Natural killer cell treated with Interleukin-12 subunit alpha and Interleukin-12 subunit beta and Interleukin-15 and Interleukin-18, amount 100 ng/mL, for 72 hours (primary cell): ENCODE measurements around the gene UBXN2A. TPM values are rescaled to one million over a fixed set of nuclear protein-coding genes. Genes with fewer than 3 reads are reported as not detected.
A peak's percentile ranks its signal among the peaks of the same experiment; 100 is the strongest.

ENCODE experiments used
- ATAC-seq, 2 donors: fragments of 150-1000 bp; cut with Tn5 transposase in 1 of 2; sonication (Bioruptor Pico), chemical (Tn5 transposase) in 1 of 2; 2 replicates each; pipeline ENCODE4 v1.10.0; 2021
- DNase-seq: peaks from one replicate; pipeline ENCODE4 v3.0.0; 2022; ENCODE audit warnings: low spot score
- H3K27ac Mint-ChIP-seq, 2 donors: 1 replicate in 1 of 2; 2 replicates in 1 of 2; pipeline ENCODE4 v1.8.0; 2022; ENCODE audit warnings: mixed read lengths in 2 of 2, mild to moderate bottlenecking in 1 of 2, moderate library complexity in 1 of 2
- H3K27me3 Mint-ChIP-seq, 2 donors: 1 replicate in 1 of 2; 2 replicates in 1 of 2; pipeline ENCODE4 v1.8.0; 2022; ENCODE audit warnings: mixed read lengths in 2 of 2
- H3K36me3 Mint-ChIP-seq: one replicate; pipeline ENCODE4 v1.8.0; 2022; ENCODE audit warnings: mixed read lengths
- H3K4me1 Mint-ChIP-seq, 2 donors: 1 replicate in 1 of 2; 2 replicates in 1 of 2; pipeline ENCODE4 v1.8.0; 2022; ENCODE audit warnings: low read depth in 2 of 2, mixed read lengths in 2 of 2, mild to moderate bottlenecking in 1 of 2
- H3K4me3 Mint-ChIP-seq: one replicate; pipeline ENCODE4 v1.8.0; 2022; ENCODE audit warnings: mixed read lengths
- H3K9me3 Mint-ChIP-seq: 2 replicates; pipeline ENCODE4 v1.8.0; 2022; ENCODE audit warnings: mixed read lengths
- total RNA-seq, 2 donors: library from RNA; stranded (reverse); gene quantifications; one replicate each; pipeline ENCODE4 v1.2.3, GENCODE V29; 2022

Gene UBXN2A
- total RNA-seq, 2 donors from 2014 or later = 11.2 to 14.1 TPM

- DNase-seq (peak; percentile 79), ATAC-seq (peak; percentile 58 to 67)
- no peak within 1 kb of the TSS for H3K27ac Mint-ChIP-seq
- no peaks in the 10 kb centered on the region for H3K36me3 Mint-ChIP-seq
- no peak within 1 kb of the TSS for H3K4me3 Mint-ChIP-seq
- H3K27me3 Mint-ChIP-seq = peaks cover 0 to 3% of the 10 kb centered on the region in 2 donors
- no peaks in the 10 kb centered on the region for H3K9me3 Mint-ChIP-seq
- H3K4me1 Mint-ChIP-seq = peaks cover 22 to 28% of the 10 kb centered on the region in 2 donors
These were observed 109.3 kb downstream of the UBXN2A start, which contains the start of gene FKBP1B for GRCh38 chr2:24049485-24050021. FKBP1B (plus strand) TSS chr2:24049741; CDS start chr2:24049850, 109 bp downstream.

DNA sequence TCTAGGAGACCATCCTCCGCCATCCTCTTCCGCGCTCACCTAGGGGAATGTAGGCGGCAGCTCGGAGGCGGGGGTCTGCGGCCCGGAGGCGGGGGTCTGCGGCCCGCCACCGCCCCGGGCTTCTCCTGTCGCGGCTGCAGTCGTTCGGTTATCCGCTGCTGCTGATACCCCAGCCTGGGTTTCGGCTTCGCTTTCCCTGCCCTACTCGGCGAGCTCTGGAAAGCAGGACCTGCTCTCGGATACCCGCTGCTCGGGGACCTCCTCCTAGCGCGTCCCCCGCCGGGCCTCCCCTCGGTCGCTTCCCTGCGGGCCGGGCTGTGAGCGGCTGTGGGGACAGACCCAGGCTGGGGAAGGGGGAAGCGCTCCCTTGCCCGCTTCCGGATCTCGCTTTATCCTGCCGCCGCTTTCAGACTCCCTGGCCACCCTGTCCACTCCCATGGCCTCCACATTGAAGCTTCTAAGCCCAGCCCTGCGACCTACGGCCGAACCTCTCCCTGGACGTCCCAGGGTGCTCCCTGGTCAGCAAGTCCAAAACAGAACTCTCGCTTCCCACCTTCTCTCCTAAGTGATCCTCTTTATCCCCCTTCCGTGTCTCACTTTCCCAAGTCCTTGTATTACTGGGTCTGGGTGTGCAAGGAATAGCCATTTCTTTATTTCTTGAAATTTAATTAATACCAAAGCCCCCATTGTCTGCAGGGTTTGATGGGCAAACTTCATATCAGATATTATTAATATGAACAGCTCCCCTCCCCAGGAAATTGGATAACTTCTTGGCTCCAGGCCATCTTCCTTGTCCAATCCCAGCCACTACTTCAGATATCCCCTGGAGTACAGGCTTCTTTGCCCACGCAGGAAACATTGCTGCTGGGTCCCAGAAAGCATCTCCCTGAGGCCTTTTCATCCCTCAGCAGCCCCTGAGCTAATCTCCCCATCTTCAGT lies 110.0 kb downstream of the UBXN2A start:
- Mint-ChIP-seq H3K27me3 (peaks cover 0 to 3% of the 10 kb centered on the region in 2 donors), H3K4me3 (no peak overlapping the region), H3K36me3 (no peaks in the 10 kb centered on the region), H3K27ac (no peak overlapping the region), H3K9me3 (no peaks in the 10 kb centered on the region), H3K4me1 (peaks cover 18 to 21% of the 10 kb centered on the region in 2 donors)
- ATAC-seq (no peak), DNase-seq (peak; percentile 61)

DNA sequence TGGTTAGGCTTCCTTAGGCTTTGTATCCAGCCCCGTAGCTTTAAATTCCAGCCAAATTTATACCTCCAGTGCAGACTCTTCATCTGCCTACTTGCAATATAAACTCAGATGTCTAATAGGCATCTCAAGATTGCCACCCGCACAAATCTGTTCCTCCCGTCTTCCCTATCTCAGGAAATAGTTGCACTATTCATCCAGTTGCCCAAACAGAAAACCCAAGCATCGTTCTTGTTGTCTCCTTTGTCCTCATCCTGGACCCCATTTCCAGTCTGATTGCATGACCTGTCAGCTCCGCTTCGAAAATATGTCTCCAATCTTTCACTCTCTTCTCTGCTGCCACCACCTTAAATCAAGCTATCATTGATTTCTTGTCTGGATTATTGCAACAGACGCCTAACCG lies 111.6 kb downstream of the UBXN2A start:
- no peak overlapping the region for H3K27ac Mint-ChIP-seq

GRCh38 chr2:24052951-24053350 lies 112.7 kb downstream of the UBXN2A start:
- no peak for DNase-seq
- Mint-ChIP-seq H3K36me3 (no peaks in the 10 kb centered on the region), H3K27me3 (peaks cover 0 to 3% of the 10 kb centered on the region in 2 donors), H3K9me3 (no peaks in the 10 kb centered on the region), H3K4me3 (no peak overlapping the region), H3K27ac (no peak overlapping the region), H3K4me1 (peaks cover 3 to 5% of the 10 kb centered on the region in 2 donors)
- no peak for ATAC-seq

More for the DNA sequence above, 111.6 kb downstream of the UBXN2A start:
- no peak for DNase-seq
- H3K36me3 Mint-ChIP-seq = no peaks in the 10 kb centered on the region
- no peak for ATAC-seq
- H3K4me3 Mint-ChIP-seq = no peak overlapping the region
- peaks cover 14 to 15% of the 10 kb centered on the region in 2 donors for H3K4me1 Mint-ChIP-seq
- peaks cover 0 to 3% of the 10 kb centered on the region in 2 donors for H3K27me3 Mint-ChIP-seq
- no peaks in the 10 kb centered on the region for H3K9me3 Mint-ChIP-seq

Other genes with a start within 250 kb of the UBXN2A start
- 10 to 100 TPM; 36.2 to 44.5 TPM for gene ATAD2B, start 13.3 kb upstream of the UBXN2A start, total RNA-seq
- gene MFSD2B, start 69.6 kb downstream of the UBXN2A start, total RNA-seq = under 1 TPM; 0.21 to 0.75 TPM
- gene WDCP, start 106.9 kb downstream of the UBXN2A start, total RNA-seq = 10 to 100 TPM; 20.8 to 26.3 TPM
- gene FKBP1B, start 109.3 kb downstream of the UBXN2A start, total RNA-seq = 1 to 10 TPM; 1.6 to 2.4 TPM
- 10 to 100 TPM; 83.1 to 85.8 TPM for gene SF3B6, start 135.9 kb downstream of the UBXN2A start, total RNA-seq
- 1 to 10 TPM; 4.1 to 5.8 TPM for gene TP53I3, start 144.4 kb downstream of the UBXN2A start, total RNA-seq
- gene PFN4, start 182.9 kb downstream of the UBXN2A start, total RNA-seq = 1 to 10 TPM in 1 of 2 donors, not detected in 1; 1.2 TPM
- gene FAM228B, start 183.0 kb downstream of the UBXN2A start, total RNA-seq = 10 to 100 TPM; 13.7 to 14.4 TPM
- gene FAM228A, start 234.6 kb downstream of the UBXN2A start, total RNA-seq = under 1 TPM in 1 of 2 donors, not detected in 1; 0.21 TPM